HFF-Myc (cell line): ENCODE data around the gene PPP1R1C.

ENCODE experiments used
- DNase-seq: peaks from one replicate; pipeline ENCODE4 v3.0.0-alpha.2; 2011; ENCODE audit warnings: low read depth; ENCODE audit errors: extremely low read depth
- H3K4me3 ChIP-seq: replicated peaks from 2 replicates; pipeline ENCODE4 v1.5.1; 2011; ENCODE audit warnings: low read depth, mild to moderate bottlenecking, control low read depth, low read length
- CTCF ChIP-seq: IDR thresholded peaks from 2 replicates; pipeline ENCODE4 v1.5.1; 2012; ENCODE audit warnings: mild to moderate bottlenecking, low read depth, low read length, control low read depth; ENCODE audit errors: missing control alignments

The PPP1R1C gene

GRCh38 chr2:182078988-182079602 is 93.4 kb downstream of the PPP1R1C start:
- no peak overlapping the region for H3K4me3 ChIP-seq
- DNase-seq: no peak
- TF ChIP-seq CTCF: no peak

- DNase-seq: no peak
- H3K4me3 ChIP-seq: no peak overlapping the region
- TF ChIP-seq CTCF: no peak
Observed at GRCh38 chr2:182080493-182080892, 94.8 kb downstream of the PPP1R1C start.

- H3K4me3 ChIP-seq: no peak overlapping the region
- TF ChIP-seq CTCF: no peak
- peak; percentile 58 for DNase-seq
Observed at GRCh38 chr2:182081602-182082260, 96.1 kb downstream of the PPP1R1C start.

GRCh38 chr2:182088681-182089320 is 103.1 kb downstream of the PPP1R1C start:
- no peak for DNase-seq
- H3K4me3 ChIP-seq: no peak overlapping the region
- TF ChIP-seq CTCF: no peak

- H3K4me3 ChIP-seq: no peak overlapping the region
- TF ChIP-seq CTCF: no peak
- no peak for DNase-seq
Observed at GRCh38 chr2:182090486-182090885, 104.8 kb downstream of the PPP1R1C start.

- no peak for DNase-seq
- TF ChIP-seq CTCF: no peak
- H3K4me3 ChIP-seq: no peak overlapping the region
Observed at GRCh38 chr2:182097571-182098164, 112.0 kb downstream of the PPP1R1C start.
